Uterus (tissue), 2 donors: ENCODE data around the gene KCNMA1.

ENCODE experiments used
- CTCF ChIP-seq, 4 experiments: fragments of 200-600 bp in 2 of 4; fragments of 450-650 bp in 2 of 4; sonication (generic) in 2 of 4; IDR thresholded peaks; one replicate each; pipeline ENCODE4 v1.5.1; 2016 to 2019; ENCODE audit warnings: antibody characterized with exemption in 4 of 4, mild to moderate bottlenecking in 2 of 4, moderate library complexity in 1 of 4
- POLR2A ChIP-seq, 2 donors: fragments of 450-650 bp; IDR thresholded peaks; one replicate each; pipeline ENCODE4 v1.6.1; 2016; ENCODE audit warnings: antibody characterized with exemption in 2 of 2, mild to moderate bottlenecking in 1 of 2, moderate library complexity in 1 of 2

GRCh38 chr10:77458986-77459590, 178.5 kb downstream of the KCNMA1 start:
- no peak for TF ChIP-seq CTCF (IDR thresholded peaks at IDR 0.05)
- TF ChIP-seq POLR2A (IDR thresholded peaks at IDR 0.05): no peak
